GM21529 (cell line): ENCODE results near the gene DPY19L2.
"Not testable (repeated sequence)": the region's sequence is repeated elsewhere in the genome, so short reads cannot be mapped to it uniquely, and the experiment has no call there.

ENCODE experiments used
- ATAC-seq: cut with Tn5 transposase; IDR thresholded peaks from one replicate; pipeline ENCODE4 v1.9.1; 2021; ENCODE audit not compliant: unreplicated experiment

The DPY19L2 gene

DNA sequence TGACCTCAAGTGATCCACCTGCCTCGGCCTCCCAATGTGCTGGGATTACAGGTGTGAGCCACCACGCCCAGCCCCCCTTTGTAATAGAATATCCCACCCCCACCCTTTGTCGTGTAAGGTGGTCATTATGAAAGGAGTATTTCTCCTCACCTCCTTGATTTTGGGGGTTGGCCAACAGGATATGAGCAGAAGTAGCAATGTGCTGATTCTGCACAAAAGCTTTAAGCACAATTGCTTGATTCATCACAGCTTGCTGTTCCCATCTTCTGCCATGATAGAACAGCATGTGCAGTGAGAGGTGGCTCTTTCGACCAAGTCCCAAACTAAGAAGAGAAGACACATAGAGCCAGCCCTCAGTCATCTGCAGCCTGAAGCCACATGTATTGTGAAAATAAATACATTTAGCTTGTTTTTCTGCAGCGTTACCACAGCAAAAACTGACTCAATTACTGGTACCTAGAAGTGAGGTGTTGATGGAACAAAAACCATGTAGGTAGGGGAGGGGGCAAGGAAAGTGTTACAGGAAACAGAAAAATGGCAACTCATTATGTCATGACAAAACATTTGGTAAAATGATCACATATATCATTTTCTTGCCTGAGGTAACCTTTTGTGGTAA lies 122.9 kb downstream of the DPY19L2 start:
- not testable (repeated sequence) for ATAC-seq

DNA sequence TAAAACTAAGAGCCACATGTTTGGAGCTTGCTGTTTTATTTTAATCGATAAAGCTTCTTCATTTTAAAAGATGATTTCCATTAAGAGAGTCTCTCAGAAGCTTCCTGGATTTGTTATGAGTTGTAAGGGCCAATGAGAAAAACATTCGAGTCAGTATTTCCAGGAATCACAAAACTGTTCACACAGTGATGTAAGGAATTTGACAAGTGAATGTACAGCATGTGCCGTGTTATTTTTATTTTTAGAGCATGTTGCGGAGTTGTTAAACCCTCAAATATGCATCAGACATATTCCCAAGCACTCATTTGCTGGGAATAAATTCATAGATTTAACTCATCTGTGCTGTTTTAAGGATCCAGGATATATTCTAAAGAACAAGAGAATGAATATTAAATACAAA lies 129.6 kb downstream of the DPY19L2 start:
- not testable (repeated sequence) for ATAC-seq

DNA sequence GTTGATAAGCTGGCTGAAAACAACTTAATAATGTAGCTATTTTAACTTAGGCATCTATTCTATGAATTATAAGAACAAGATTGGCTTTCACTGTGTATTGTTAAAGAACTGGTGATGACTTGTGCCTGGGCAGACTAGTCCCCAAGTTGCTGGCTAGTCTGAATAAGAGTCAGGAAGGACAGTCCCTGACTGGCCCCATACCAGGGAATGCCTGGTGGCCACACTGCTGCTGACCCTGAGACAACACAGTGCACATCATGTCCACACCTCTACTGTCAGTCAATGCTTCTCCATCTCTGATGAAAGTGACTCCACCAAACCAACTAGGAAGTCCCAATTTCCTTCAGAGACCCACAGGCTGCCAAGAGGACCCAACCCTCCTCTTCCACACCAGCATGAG lies 130.5 kb downstream of the DPY19L2 start:
- ATAC-seq, result not testable (repeated sequence)

DNA sequence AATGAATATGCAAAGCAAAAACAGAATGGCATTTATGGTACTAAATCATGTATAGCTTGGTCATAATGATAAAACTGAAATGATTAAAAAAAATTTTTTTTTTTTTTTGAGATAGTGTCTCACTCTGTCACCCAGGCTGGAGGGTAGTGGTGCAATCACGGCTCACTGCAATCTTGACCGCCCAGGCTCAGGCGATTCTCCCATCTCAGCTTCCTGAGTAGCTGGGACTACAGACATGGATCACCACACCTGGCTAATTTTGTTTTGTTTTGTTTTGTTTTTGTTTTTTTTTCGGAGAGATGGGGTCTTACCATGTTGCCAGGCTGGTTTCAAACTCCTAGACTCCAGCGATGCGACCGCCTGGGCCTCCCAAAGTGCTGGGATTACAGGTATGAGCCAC lies 138.7 kb downstream of the DPY19L2 start:
- not testable (repeated sequence) for ATAC-seq

DNA sequence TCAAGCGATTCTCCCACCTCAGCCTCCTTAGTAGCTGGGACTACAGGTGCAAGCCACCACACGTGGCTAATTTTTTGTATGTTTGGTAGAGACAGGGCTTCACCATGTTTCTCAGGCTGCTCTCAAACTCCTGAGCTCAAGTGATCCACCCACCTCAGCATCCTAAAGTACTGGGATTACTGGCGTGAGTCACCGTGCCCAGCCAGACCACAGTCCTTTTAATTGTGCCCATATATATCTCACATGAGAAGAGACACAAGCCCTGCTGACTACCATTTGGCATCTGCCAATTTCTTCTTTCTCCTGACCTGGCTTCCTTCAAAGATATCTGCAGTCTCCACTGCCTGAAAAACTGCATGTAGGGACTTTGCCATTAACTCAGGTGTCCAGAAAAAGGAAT lies 142.5 kb downstream of the DPY19L2 start:
- no peak for ATAC-seq

DNA sequence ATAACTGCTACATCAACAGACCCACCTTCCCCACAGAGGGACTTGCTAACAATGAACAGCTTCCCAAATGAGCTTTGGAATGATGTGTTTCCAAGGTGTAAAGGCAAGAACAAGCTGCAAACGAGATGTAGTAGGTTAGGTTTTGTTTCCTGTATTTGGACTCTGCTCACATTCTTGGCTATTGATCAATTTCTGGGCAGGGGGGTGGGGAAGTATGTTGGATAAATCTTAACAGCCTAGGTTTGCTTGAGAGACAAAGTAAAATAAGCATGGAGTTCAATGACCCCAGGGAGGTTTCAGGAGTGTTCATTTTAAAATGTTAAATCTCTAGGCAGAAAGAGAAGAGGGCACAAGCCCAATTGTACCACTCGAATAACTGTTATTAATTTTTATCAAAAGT lies 146.6 kb downstream of the DPY19L2 start:
- no peak for ATAC-seq
